SK-N-MC (cell line): Measurements from ENCODE around the gene LMF2.

Experiments
- EZH2 ChIP-seq: fragments of 200-600 bp; sonication (generic); IDR thresholded peaks from one replicate; pipeline ENCODE4 v1.6.1; 2017; ENCODE audit warnings: antibody characterized with exemption
- POLR2AphosphoS5 ChIP-seq: IDR thresholded peaks from 2 replicates; pipeline ENCODE4 v1.6.1; 2012; ENCODE audit warnings: mild to moderate bottlenecking, low read depth, low read length, borderline replicate concordance

- TF ChIP-seq EZH2 (no peak), POLR2AphosphoS5 (no peak; the same call in 1 of the 2 replicates)
Observed at GRCh38 chr22:50526834-50527801, 19.6 kb upstream of the LMF2 start.
